Measurements from ENCODE around the gene ARSB.

Gene ARSB

DNA sequence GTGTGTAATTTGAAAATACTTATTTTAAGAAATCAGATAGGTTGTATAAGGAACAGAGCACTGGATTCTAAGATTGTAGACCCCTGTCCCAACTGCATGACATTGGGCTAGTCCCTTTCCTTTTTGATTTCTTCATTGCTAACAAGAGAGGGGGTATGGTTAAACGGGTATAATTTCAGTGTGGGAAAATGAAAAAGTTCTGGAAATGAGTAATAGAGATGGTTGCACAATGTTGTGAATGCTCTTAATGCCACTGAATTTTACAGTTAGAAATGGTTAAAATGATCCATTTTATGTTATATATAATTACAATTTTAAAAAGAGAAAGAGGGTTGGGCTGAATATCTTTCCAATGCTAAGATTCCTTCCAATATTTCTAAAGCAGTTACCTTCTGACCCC is 233.2 kb downstream of the ARSB start:
- ChIA-PET CTCF (no interaction called here), POLR2A (no interaction called here)
- no peak for DNase-seq (ENCODE audit: extremely low spot score)
- no peak for TF ChIP-seq HDGF (IDR thresholded peaks at IDR 0.05; ENCODE audit: borderline replicate concordance)
- no peak for TF ChIP-seq SUZ12 (IDR thresholded peaks at IDR 0.05)
- no peak for TF ChIP-seq SP1 (IDR thresholded peaks at IDR 0.05)
- no peak for TF ChIP-seq TARDBP (IDR thresholded peaks at IDR 0.05)
- no peak for TF ChIP-seq ARNT (IDR thresholded peaks at IDR 0.05)
- no peak for TF ChIP-seq ELF4 (IDR thresholded peaks at IDR 0.05)
- no peak for TF ChIP-seq FOXK2 (IDR thresholded peaks at IDR 0.05)
- TF ChIP-seq L3MBTL2 (conservative IDR thresholded peaks at IDR 0.05): no peak
- no peak for TF ChIP-seq ZNF384 (IDR thresholded peaks at IDR 0.05)
- TF ChIP-seq, protein P1, sequence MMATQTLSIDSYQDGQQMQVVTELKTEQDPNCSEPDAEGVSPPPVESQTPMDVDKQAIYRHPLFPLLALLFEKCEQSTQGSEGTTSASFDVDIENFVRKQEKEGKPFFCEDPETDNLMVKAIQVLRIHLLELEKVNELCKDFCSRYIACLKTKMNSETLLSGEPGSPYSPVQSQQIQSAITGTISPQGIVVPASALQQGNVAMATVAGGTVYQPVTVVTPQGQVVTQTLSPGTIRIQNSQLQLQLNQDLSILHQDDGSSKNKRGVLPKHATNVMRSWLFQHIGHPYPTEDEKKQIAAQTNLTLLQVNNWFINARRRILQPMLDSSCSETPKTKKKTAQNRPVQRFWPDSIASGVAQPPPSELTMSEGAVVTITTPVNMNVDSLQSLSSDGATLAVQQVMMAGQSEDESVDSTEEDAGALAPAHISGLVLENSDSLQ (IDR thresholded peaks at IDR 0.05): no peak
- no peak for TF ChIP-seq FOXA1 (IDR thresholded peaks at IDR 0.05)
- no peak for TF ChIP-seq BHLHE40 (IDR thresholded peaks at IDR 0.05; ENCODE audit: borderline replicate concordance)
- TF ChIP-seq LEF1 (IDR thresholded peaks at IDR 0.05; ENCODE audit: borderline replicate concordance): no peak
- TF ChIP-seq FOXM1 (IDR thresholded peaks at IDR 0.05; ENCODE audit: borderline replicate concordance): no peak
- no peak for TF ChIP-seq NFRKB (IDR thresholded peaks at IDR 0.05)
- TF ChIP-seq CTBP1 (IDR thresholded peaks at IDR 0.05; ENCODE audit: borderline replicate concordance): no peak

DNA sequence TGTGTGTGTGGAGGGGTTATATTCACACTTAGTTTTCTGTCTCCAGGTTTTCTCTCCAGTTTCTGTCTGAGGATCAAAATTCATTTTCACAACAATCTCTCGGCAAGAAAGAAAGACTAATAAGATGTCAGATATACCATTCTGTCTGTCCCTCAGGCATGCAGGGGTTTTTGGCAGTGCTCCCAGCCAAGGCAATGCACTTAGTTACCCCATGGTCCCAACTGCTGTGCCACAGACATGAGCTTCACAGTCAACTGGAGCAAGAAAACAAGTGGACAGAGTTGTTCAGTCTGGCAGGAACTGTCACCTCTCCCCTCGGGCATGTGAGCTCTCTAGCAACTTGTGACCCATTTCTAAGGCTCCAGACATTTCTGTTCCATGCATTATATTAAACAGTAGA is 234.8 kb downstream of the ARSB start:
- no peak for DNase-seq (ENCODE audit: extremely low spot score)
- POLR2A ChIA-PET: no interaction called here
- CTCF ChIA-PET: interaction anchor here (1.0 kb wide), 1 partner anchor 8 kb away, joined by 3 read pairs; no protein-coding TSS in a partner anchor
- TF ChIP-seq LEF1 (IDR thresholded peaks at IDR 0.05; ENCODE audit: borderline replicate concordance): no peak
- no peak for TF ChIP-seq FOXK2 (IDR thresholded peaks at IDR 0.05)
- no peak for TF ChIP-seq HDGF (IDR thresholded peaks at IDR 0.05; ENCODE audit: borderline replicate concordance)
- TF ChIP-seq, protein P1 (IDR thresholded peaks at IDR 0.05): no peak
- TF ChIP-seq FOXM1 (IDR thresholded peaks at IDR 0.05; ENCODE audit: borderline replicate concordance): no peak
- no peak for TF ChIP-seq ELF4 (IDR thresholded peaks at IDR 0.05)
- no peak for TF ChIP-seq SUZ12 (IDR thresholded peaks at IDR 0.05)
- no peak for TF ChIP-seq L3MBTL2 (conservative IDR thresholded peaks at IDR 0.05)
- TF ChIP-seq FOXA1 (IDR thresholded peaks at IDR 0.05): no peak
- TF ChIP-seq ARNT (IDR thresholded peaks at IDR 0.05): no peak
- no peak for TF ChIP-seq NFRKB (IDR thresholded peaks at IDR 0.05)
- TF ChIP-seq ZNF384 (IDR thresholded peaks at IDR 0.05): no peak
- TF ChIP-seq TARDBP (IDR thresholded peaks at IDR 0.05): no peak
- TF ChIP-seq SP1 (IDR thresholded peaks at IDR 0.05): no peak
- no peak for TF ChIP-seq BHLHE40 (IDR thresholded peaks at IDR 0.05; ENCODE audit: borderline replicate concordance)
- TF ChIP-seq CTBP1 (IDR thresholded peaks at IDR 0.05; ENCODE audit: borderline replicate concordance): no peak

DNA sequence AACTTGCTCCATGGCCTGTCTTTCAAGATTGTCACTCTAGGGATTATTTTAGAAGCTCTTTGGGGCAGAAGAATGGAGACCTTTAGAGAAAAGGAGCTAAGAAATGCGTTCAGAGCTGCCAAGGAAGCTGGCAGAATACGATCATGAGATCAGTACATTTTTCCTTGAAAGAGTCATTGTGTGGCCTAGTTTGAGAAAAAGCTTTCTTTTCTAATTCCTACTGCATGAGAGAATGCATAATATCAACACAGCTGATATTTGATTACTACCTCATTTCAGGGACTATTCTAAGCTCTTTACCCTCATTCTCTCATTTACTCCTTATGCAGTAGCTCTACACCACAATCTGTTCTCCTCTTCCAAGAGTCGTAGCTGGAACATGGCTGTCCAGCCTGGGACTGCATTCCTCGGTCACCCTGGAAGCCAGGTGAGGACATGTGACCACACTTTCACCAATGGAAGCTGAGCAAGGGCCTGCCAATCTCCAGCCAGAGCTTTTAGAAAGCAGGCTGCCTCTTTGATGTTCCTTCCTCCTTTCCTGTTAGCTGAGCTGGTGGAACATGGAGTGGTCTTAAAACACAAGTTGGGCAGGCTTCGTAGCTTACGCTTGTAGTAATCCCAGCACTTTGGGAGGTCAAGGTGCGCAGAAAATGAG is 237.3 kb downstream of the ARSB start:
- ChIA-PET CTCF (interaction anchor here (1.1 kb wide), 1 partner anchor 12 kb away, joined by 3 read pairs; no protein-coding TSS in a partner anchor), POLR2A (no interaction called here)
- DNase-seq (ENCODE audit: extremely low spot score): no peak

DNA sequence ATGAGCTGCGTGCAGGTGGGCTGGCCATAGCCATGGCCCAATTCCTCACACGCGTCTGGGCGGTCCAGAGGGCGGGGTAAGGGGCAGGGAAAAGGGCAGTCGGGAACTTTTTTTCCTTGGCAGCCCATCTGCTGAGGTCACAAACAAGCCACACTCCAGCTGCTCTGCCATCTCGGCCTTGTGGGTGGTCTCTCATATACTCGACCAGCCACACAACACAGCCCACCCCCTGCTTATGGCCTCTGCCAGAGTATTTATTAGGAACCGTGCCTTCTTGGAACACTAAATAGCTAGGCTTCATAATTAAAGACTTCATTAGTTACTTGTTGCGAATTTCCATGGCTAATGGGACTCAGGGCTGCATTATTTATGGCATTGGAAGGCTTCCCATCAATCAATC is 238.1 kb downstream of the ARSB start:
- CTCF ChIA-PET: no interaction called here
- POLR2A ChIA-PET: no interaction called here
- no peak for TF ChIP-seq CTBP1 (IDR thresholded peaks at IDR 0.05; ENCODE audit: borderline replicate concordance)
- TF ChIP-seq L3MBTL2 (conservative IDR thresholded peaks at IDR 0.05): no peak
- TF ChIP-seq FOXM1 (IDR thresholded peaks at IDR 0.05; ENCODE audit: borderline replicate concordance): no peak
- no peak for TF ChIP-seq ZNF384 (IDR thresholded peaks at IDR 0.05)
- no peak for TF ChIP-seq SP1 (IDR thresholded peaks at IDR 0.05)
- no peak for TF ChIP-seq ARNT (IDR thresholded peaks at IDR 0.05)
- TF ChIP-seq NFRKB (IDR thresholded peaks at IDR 0.05): no peak
- TF ChIP-seq ELF4 (IDR thresholded peaks at IDR 0.05): no peak
- TF ChIP-seq, protein P1 (IDR thresholded peaks at IDR 0.05): no peak
- TF ChIP-seq BHLHE40 (IDR thresholded peaks at IDR 0.05; ENCODE audit: borderline replicate concordance): no peak
- no peak for TF ChIP-seq FOXK2 (IDR thresholded peaks at IDR 0.05)
- no peak for TF ChIP-seq TARDBP (IDR thresholded peaks at IDR 0.05)
- TF ChIP-seq LEF1 (IDR thresholded peaks at IDR 0.05; ENCODE audit: borderline replicate concordance): no peak
- no peak for TF ChIP-seq SUZ12 (IDR thresholded peaks at IDR 0.05)
- TF ChIP-seq FOXA1 (IDR thresholded peaks at IDR 0.05): no peak
- TF ChIP-seq HDGF (IDR thresholded peaks at IDR 0.05; ENCODE audit: borderline replicate concordance): no peak
- DNase-seq (ENCODE audit: extremely low spot score): no peak

More for the DNA sequence above, 237.3 kb downstream of the ARSB start:
- TF ChIP-seq HDGF (IDR thresholded peaks at IDR 0.05; ENCODE audit: borderline replicate concordance) (no peak), FOXK2 (IDR thresholded peaks at IDR 0.05) (no peak)

DNA sequence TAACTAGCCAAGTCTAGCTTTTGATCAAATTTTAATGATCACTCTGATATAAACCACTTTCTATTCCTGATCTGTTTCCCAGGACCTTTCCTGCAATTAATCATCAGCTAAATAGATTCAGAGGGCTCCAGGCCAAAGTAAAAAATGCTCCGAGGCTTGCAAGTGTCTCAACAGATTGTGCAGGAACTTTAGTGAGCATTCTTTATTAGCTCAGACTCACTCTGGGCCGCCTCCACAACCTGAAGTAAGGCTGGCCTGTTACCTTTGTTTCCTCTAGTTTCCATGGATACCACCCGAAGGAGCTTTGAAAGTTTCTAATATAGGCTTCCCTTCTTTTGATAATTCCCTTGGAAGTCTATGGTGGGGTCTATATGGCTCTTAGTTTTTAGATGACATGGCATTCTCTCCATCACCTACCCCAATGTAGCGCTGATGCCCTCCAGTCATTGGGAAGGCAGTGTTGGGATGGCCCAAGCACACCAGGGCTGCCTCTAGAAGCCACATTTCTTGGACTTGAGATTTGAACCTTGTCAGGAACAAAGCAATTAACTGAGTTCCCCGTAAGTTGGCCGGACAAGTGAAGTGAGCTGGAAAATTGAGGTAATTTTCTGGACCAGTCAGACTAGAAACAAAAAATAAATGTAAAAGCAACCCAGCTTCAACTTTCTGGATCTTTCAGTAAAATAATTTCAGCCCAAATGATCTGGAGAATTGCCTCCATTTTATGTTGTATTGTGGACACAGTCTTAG is 238.9 kb downstream of the ARSB start:
- TF ChIP-seq BHLHE40 (IDR thresholded peaks at IDR 0.05; ENCODE audit: borderline replicate concordance) (no peak), LEF1 (IDR thresholded peaks at IDR 0.05; ENCODE audit: borderline replicate concordance) (no peak), SUZ12 (IDR thresholded peaks at IDR 0.05) (no peak), FOXK2 (IDR thresholded peaks at IDR 0.05) (no peak)
- DNase-seq (ENCODE audit: extremely low spot score): no peak
- POLR2A ChIA-PET: interaction anchor here (0.9 kb wide), 1 partner anchor 10 kb away, joined by 4 read pairs; no protein-coding TSS in a partner anchor
- CTCF ChIA-PET: no interaction called here
